ENCODE data around the gene ITGB5.
A peak's percentile ranks its signal among the peaks of the same experiment; 100 is the strongest.

The ITGB5 gene

GRCh38 chr3:124860599-124860998 is 26.6 kb downstream of the ITGB5 start:
- DNase-seq (ENCODE audit: low read depth), result peak; percentile 96

GRCh38 chr3:124859025-124859424 is 28.1 kb downstream of the ITGB5 start:
- peak; percentile 57 for DNase-seq (ENCODE audit: low read depth)

GRCh38 chr3:124858275-124858674 is 28.9 kb downstream of the ITGB5 start:
- DNase-seq (ENCODE audit: low read depth), result no peak

- DNase-seq (ENCODE audit: low read depth), result no peak
These were observed 30.5 kb downstream of the ITGB5 start for GRCh38 chr3:124856677-124857076.

GRCh38 chr3:124854009-124854408 is 33.2 kb downstream of the ITGB5 start:
- DNase-seq (ENCODE audit: low read depth), result no peak

GRCh38 chr3:124853446-124853845 is 33.7 kb downstream of the ITGB5 start:
- DNase-seq (ENCODE audit: low read depth), result no peak

- no peak for DNase-seq (ENCODE audit: low read depth)
These were observed 35.3 kb downstream of the ITGB5 start for GRCh38 chr3:124851905-124852304.

- no peak for DNase-seq (ENCODE audit: low read depth)
These were observed 36.0 kb downstream of the ITGB5 start for GRCh38 chr3:124851136-124851535.

- no peak for DNase-seq (ENCODE audit: low read depth)
These were observed 36.5 kb downstream of the ITGB5 start for GRCh38 chr3:124850633-124851032.

GRCh38 chr3:124850212-124850611 is 37.0 kb downstream of the ITGB5 start:
- DNase-seq (ENCODE audit: low read depth), result no peak

GRCh38 chr3:124848300-124848699 is 38.9 kb downstream of the ITGB5 start:
- DNase-seq (ENCODE audit: low read depth), result no peak

- no peak for DNase-seq (ENCODE audit: low read depth)
These were observed 39.3 kb downstream of the ITGB5 start for GRCh38 chr3:124847863-124848262.

- DNase-seq (ENCODE audit: low read depth), result no peak
These were observed 40.1 kb downstream of the ITGB5 start for GRCh38 chr3:124847051-124847450.

- no peak for DNase-seq (ENCODE audit: low read depth)
These were observed 41.0 kb downstream of the ITGB5 start for GRCh38 chr3:124846189-124846588.

GRCh38 chr3:124845406-124845805 is 41.8 kb downstream of the ITGB5 start:
- DNase-seq (ENCODE audit: low read depth), result peak; percentile 91

- no peak for DNase-seq (ENCODE audit: low read depth)
These were observed 43.5 kb downstream of the ITGB5 start for GRCh38 chr3:124843506-124844177.

- no peak for DNase-seq (ENCODE audit: low read depth)
These were observed 44.1 kb downstream of the ITGB5 start for GRCh38 chr3:124843047-124843446.

GRCh38 chr3:124841517-124841916 is 45.6 kb downstream of the ITGB5 start:
- no peak for DNase-seq (ENCODE audit: low read depth)

GRCh38 chr3:124840331-124840730 is 46.8 kb downstream of the ITGB5 start:
- no peak for DNase-seq (ENCODE audit: low read depth)

- no peak for DNase-seq (ENCODE audit: low read depth)
These were observed 47.3 kb downstream of the ITGB5 start for GRCh38 chr3:124839896-124840295.

GRCh38 chr3:124838963-124839362 is 48.2 kb downstream of the ITGB5 start:
- no peak for DNase-seq (ENCODE audit: low read depth)

GRCh38 chr3:124837730-124838186 is 49.4 kb downstream of the ITGB5 start:
- no peak for DNase-seq (ENCODE audit: low read depth)

- no peak for DNase-seq (ENCODE audit: low read depth)
These were observed 50.1 kb downstream of the ITGB5 start for GRCh38 chr3:124837065-124837464.

GRCh38 chr3:124836448-124836847 is 50.7 kb downstream of the ITGB5 start:
- DNase-seq (ENCODE audit: low read depth), result no peak

Measured in GM04504 (cell line).